ENCODE data around the gene BST2.

- TF ChIP-seq CTCF (IDR thresholded peaks at IDR 0.05) (peak; percentile 61 to 88 (median 72)), POLR2A (IDR thresholded peaks at IDR 0.05) (no peak)
Measured at GRCh38 chr19:17385878-17386611, 19.4 kb downstream of the BST2 start.

Data from body of pancreas (tissue), 4 donors.